ENCODE results near the gene ZNF84.

- no peak for TF ChIP-seq CTCF (IDR thresholded peaks at IDR 0.05)
- no peak for TF ChIP-seq EP300 (IDR thresholded peaks at IDR 0.05; ENCODE audit: low read depth)
- TF ChIP-seq POLR2A (IDR thresholded peaks at IDR 0.05) = no peak
Observed at GRCh38 chr12:133057446-133057845, 20.1 kb downstream of the ZNF84 start.
